WTC11 (cell line): ENCODE measurements around the gene SEMA4D. TPM values are rescaled to one million over a fixed set of nuclear protein-coding genes. Genes with fewer than 3 reads are reported as not detected.

Source experiments
- ATAC-seq: fragments of 200-7000 bp; cut with Tn5 transposase; 2 replicates; pipeline ENCODE4 v1.10.0; 2021; ENCODE audit warnings: mild to moderate bottlenecking, moderate library complexity
- CTCF ChIA-PET: fragments of 300-600 bp; sonication (Branson Sonifier 250); formaldehyde crosslinking; loops from one replicate; lab custom pipeline; 2021; ENCODE audit warnings: antibody characterized with exemption; lab: Charles Lee
- POLR2A ChIA-PET: fragments of 350-600 bp; sonication (Branson Sonifier 250); formaldehyde crosslinking; loops from one replicate; lab custom pipeline; 2021; ENCODE audit warnings: antibody characterized with exemption; lab: Charles Lee
- DNase-seq: peaks from one replicate; pipeline ENCODE4 v3.0.0; 2021; ENCODE audit warnings: low spot score
- H3K27ac Mint-ChIP-seq: 2 replicates; pipeline ENCODE4 v1.8.0; 2021; ENCODE audit warnings: mixed read lengths
- H3K27me3 Mint-ChIP-seq: 2 replicates; pipeline ENCODE4 v1.8.0; 2021; ENCODE audit warnings: low read depth, mild to moderate bottlenecking, moderate library complexity, mixed read lengths
- H3K36me3 Mint-ChIP-seq: 2 replicates; pipeline ENCODE4 v1.8.0; 2021; ENCODE audit warnings: mixed read lengths
- H3K4me1 Mint-ChIP-seq: 2 replicates; pipeline ENCODE4 v1.8.0; 2022; ENCODE audit warnings: mixed read lengths
- H3K4me3 Mint-ChIP-seq: 2 replicates; pipeline ENCODE4 v1.8.0; 2021; ENCODE audit warnings: mild to moderate bottlenecking, moderate library complexity, mixed read lengths
- H3K9me3 Mint-ChIP-seq: 2 replicates; pipeline ENCODE4 v1.8.0; 2021; ENCODE audit warnings: mixed read lengths
- ATF1 ChIP-seq: sonication (generic); formaldehyde crosslinking; IDR thresholded peaks from 2 replicates; pipeline ENCODE4 v1.8.1; 2023; ENCODE audit warnings: mild to moderate bottlenecking, moderate library complexity, missing genetic modification reagents
- ATF2 ChIP-seq: sonication (generic); formaldehyde crosslinking; IDR thresholded peaks from 2 replicates; pipeline ENCODE4 v1.8.1; 2022; ENCODE audit warnings: low read depth, missing genetic modification reagents, borderline replicate concordance
- CTCF ChIP-seq: fragments of 200-600 bp; IDR thresholded peaks from 2 replicates; pipeline ENCODE4 v1.8.0; 2022; ENCODE audit warnings: antibody characterized with exemption
- E2F4 ChIP-seq: sonication (generic); formaldehyde crosslinking; IDR thresholded peaks from 2 replicates; pipeline ENCODE4 v1.8.1; 2022; ENCODE audit warnings: low read depth, mild to moderate bottlenecking, moderate library complexity, missing genetic modification reagents, borderline replicate concordance
- ELF4 ChIP-seq: sonication (generic); formaldehyde crosslinking; IDR thresholded peaks from 2 replicates; pipeline ENCODE4 v1.8.1; 2022; ENCODE audit warnings: low read depth, mild to moderate bottlenecking, moderate library complexity, missing genetic modification reagents
- FOXK1 ChIP-seq: sonication (generic); formaldehyde crosslinking; IDR thresholded peaks from 2 replicates; pipeline ENCODE4 v1.8.0; 2022; ENCODE audit warnings: mild to moderate bottlenecking, moderate library complexity, missing genetic modification reagents
- FOXP1 ChIP-seq: sonication (generic); formaldehyde crosslinking; IDR thresholded peaks from 2 replicates; pipeline ENCODE4 v1.8.0; 2022; ENCODE audit warnings: missing genetic modification reagents, mild to moderate bottlenecking, moderate library complexity, borderline replicate concordance
- FOXP4 ChIP-seq: sonication (generic); formaldehyde crosslinking; IDR thresholded peaks from 2 replicates; pipeline ENCODE4 v1.8.0; 2022; ENCODE audit warnings: mild to moderate bottlenecking, missing genetic modification reagents
- IRF2 ChIP-seq: sonication (generic); formaldehyde crosslinking; IDR thresholded peaks from 2 replicates; pipeline ENCODE4 v1.8.0; 2022; ENCODE audit warnings: low read depth, missing genetic modification reagents, borderline replicate concordance
- MAX ChIP-seq: sonication (generic); formaldehyde crosslinking; IDR thresholded peaks from 2 replicates; pipeline ENCODE4 v1.8.0; 2022; ENCODE audit warnings: mild to moderate bottlenecking, missing genetic modification reagents
- MLX ChIP-seq: sonication (generic); formaldehyde crosslinking; IDR thresholded peaks from 2 replicates; pipeline ENCODE4 v1.8.1; 2023; ENCODE audit warnings: mild to moderate bottlenecking, missing genetic modification reagents, moderate library complexity
- NFE2L1 ChIP-seq: sonication (generic); formaldehyde crosslinking; IDR thresholded peaks from 2 replicates; pipeline ENCODE4 v1.8.1; 2023; ENCODE audit warnings: missing genetic modification reagents
- NFYB ChIP-seq: sonication (generic); formaldehyde crosslinking; conservative IDR thresholded peaks from 2 replicates; pipeline ENCODE4 v1.8.0; 2022; ENCODE audit warnings: low read depth, missing genetic modification reagents
- NR3C1 ChIP-seq: sonication (generic); formaldehyde crosslinking; conservative IDR thresholded peaks from 2 replicates; pipeline ENCODE4 v1.8.1; 2023; ENCODE audit warnings: low read depth, mild to moderate bottlenecking, missing genetic modification reagents
- OVOL2 ChIP-seq: fragments of 250-450 bp; sonication (Bioruptor Pico); IDR thresholded peaks from 2 replicates; pipeline ENCODE4 v1.9.0; 2021; ENCODE audit warnings: mild to moderate bottlenecking, borderline replicate concordance
- PRDM15 ChIP-seq: sonication (generic); formaldehyde crosslinking; IDR thresholded peaks from 2 replicates; pipeline ENCODE4 v1.8.0; 2022; ENCODE audit warnings: missing genetic modification reagents
- PRRX2 ChIP-seq: fragments of 250-450 bp; sonication (Bioruptor Pico); IDR thresholded peaks from 2 replicates; pipeline ENCODE4 v1.8.0; 2021; ENCODE audit warnings: mild to moderate bottlenecking
- ZMAT4 ChIP-seq: fragments of 250-450 bp; sonication (Bioruptor Pico); IDR thresholded peaks from 2 replicates; pipeline ENCODE4 v1.9.0; 2021; ENCODE audit warnings: mild to moderate bottlenecking
- ZNF219 ChIP-seq: sonication (generic); formaldehyde crosslinking; IDR thresholded peaks from 2 replicates; pipeline ENCODE4 v1.8.0; 2023; ENCODE audit warnings: missing genetic modification reagents, mild to moderate bottlenecking, borderline replicate concordance
- ZNF416 ChIP-seq: fragments of 250-450 bp; sonication (Bioruptor Pico); IDR thresholded peaks from 2 replicates; pipeline ENCODE4 v1.9.0; 2021; ENCODE audit warnings: mild to moderate bottlenecking, inconsistent platforms
- total RNA-seq: library from RNA; stranded (reverse); gene quantifications from 3 replicates; pipeline ENCODE4 v1.2.3, GENCODE V29; 2021

The SEMA4D gene
- total RNA-seq, 1 experiment from 2014 or later: 67.8 TPM

- Mint-ChIP-seq H3K9me3 (peaks cover 3% of the 10 kb centered on the region; the same call in 1 of the 2 replicates), H3K36me3 (no peaks in the 10 kb centered on the region)
Measured at GRCh38 chr9:89514956-89515355, 17.0 kb upstream of the SEMA4D start.

More at GRCh38 chr9:89514956-89515355, 17.0 kb upstream of the SEMA4D start:
- ChIA-PET POLR2A (no interaction called here), CTCF (no interaction called here)
- no peaks in the 10 kb centered on the region for H3K4me1 Mint-ChIP-seq
- ATAC-seq (no peak), DNase-seq (no peak)
- no peak overlapping the region for H3K4me3 Mint-ChIP-seq
- TF ChIP-seq ATF2 (no peak), CTCF (no peak), NFE2L1 (CRISPR knock-in tag) (no peak), PRRX2 (no peak), FOXP1 (CRISPR knock-in tag) (no peak), ZMAT4 (CRISPR knock-in tag) (no peak), ZNF416 (CRISPR knock-in tag) (no peak), MLX (CRISPR knock-in tag) (no peak), MAX (CRISPR knock-in tag) (no peak), E2F4 (CRISPR knock-in tag) (no peak), PRDM15 (CRISPR knock-in tag) (no peak), NFYB (CRISPR knock-in tag) (no peak), FOXK1 (CRISPR knock-in tag) (no peak), FOXP4 (CRISPR knock-in tag) (no peak), NR3C1 (no peak), ZNF219 (CRISPR knock-in tag) (no peak), ELF4 (CRISPR knock-in tag) (no peak), IRF2 (CRISPR knock-in tag) (no peak), ATF1 (CRISPR knock-in tag) (no peak), OVOL2 (no peak)
- H3K27me3 Mint-ChIP-seq: no peaks in the 10 kb centered on the region
- no peak overlapping the region for H3K27ac Mint-ChIP-seq
